Stimulated activated CD4-positive, alpha-beta T cell treated with anti-CD3 and anti-CD28 coated beads, TNF-alpha, amount 100 ng/mL, for 1 hour (primary cell): ENCODE measurements around the gene CHD1.
"Not testable (repeated sequence)": the region's sequence is repeated elsewhere in the genome, so short reads cannot be mapped to it uniquely, and the experiment has no call there.

Experiments
- DNase-seq, 3 donors: peaks; one replicate each; pipeline ENCODE4 v3.0.0-alpha.2; 2020; ENCODE audit warnings: low read depth in 3 of 3, low spot score in 1 of 3

The CHD1 gene

DNA sequence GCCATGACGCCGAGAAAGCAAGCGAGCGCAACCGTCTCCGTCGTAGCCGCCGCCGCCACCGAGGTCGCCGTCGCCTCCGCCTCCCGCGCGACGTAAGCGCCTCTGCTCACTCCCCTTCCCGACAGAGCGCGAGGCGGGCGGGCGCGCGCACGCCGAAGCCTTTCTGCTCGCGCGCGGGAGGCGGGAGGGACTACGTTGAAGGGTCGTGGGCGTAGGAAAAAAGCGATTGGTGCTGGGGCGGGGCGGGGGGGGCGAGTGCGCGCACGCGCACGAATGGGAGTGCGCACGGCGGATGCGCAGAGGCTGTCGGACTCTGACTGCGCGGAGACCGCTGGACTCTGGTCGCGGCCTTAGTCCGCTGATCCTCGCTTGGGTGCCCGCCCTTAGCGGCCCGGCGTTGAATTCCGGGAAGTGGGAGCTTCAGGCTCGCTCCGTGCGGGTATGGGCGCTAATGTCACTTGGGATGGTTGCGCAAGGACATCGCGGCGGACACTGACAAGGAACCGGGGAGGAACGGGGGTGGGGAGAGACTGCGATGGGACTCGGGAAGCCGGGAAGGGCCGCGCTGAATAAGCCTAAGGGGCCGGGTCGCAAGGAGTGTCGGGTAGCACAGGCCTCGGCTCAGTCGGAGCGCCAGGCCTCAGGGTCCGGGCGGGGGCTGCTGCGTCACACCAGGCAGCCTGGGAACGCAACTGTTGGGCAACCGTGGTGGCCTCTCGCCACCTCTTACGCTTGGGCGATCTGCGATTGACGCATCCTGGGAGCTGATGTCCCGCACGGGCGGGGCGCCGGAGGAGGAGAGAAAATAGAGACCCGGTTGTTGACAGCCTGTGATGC, at the start of gene CHD1:
CHD1 (minus strand) TSS at position 135 of the 837 bp plus-strand sequence. CDS start 2,621 bp downstream, outside the sequence.
- DNase-seq = peak; percentile 85 to 94 (median 88)

DNA sequence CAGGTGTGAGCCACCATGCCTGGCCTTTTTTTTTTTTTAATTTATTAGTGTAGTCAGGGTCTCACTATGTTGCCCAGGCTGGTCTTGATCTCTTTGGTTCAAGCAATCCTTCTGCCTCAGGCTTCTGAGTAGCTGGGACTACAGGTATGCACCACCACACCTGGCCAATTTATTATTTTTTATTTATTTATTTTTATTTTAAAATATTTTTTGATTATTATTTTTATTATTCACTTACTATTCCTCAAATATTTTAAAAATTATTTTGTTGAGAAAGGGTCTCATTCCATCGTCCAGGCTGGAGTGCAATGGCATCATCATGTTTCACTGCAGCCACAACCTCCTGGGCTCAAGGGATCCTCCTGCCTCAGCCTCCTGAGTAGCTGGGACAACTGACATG, 49.7 kb upstream of the CHD1 start:
- DNase-seq = no peak

DNA sequence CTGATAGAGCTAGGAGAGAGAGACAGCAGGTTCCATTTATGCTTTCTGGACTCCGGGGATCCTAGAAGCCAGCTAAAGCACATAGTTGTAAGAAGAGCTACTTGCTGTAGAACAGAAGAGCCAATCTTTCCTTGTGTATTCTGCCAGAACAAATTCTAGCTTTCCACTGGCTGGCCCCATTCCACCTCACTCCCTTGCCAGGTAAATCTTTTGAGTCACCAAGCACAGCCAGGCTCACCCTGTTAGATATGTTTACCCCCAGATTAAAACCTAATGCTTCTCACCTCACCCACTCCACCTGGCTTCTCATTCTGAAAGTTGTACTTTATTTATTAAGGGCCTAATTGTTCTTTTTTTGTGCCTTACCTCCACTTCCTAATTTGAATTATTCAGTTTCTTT, 48.9 kb upstream of the CHD1 start:
- no peak for DNase-seq

DNA sequence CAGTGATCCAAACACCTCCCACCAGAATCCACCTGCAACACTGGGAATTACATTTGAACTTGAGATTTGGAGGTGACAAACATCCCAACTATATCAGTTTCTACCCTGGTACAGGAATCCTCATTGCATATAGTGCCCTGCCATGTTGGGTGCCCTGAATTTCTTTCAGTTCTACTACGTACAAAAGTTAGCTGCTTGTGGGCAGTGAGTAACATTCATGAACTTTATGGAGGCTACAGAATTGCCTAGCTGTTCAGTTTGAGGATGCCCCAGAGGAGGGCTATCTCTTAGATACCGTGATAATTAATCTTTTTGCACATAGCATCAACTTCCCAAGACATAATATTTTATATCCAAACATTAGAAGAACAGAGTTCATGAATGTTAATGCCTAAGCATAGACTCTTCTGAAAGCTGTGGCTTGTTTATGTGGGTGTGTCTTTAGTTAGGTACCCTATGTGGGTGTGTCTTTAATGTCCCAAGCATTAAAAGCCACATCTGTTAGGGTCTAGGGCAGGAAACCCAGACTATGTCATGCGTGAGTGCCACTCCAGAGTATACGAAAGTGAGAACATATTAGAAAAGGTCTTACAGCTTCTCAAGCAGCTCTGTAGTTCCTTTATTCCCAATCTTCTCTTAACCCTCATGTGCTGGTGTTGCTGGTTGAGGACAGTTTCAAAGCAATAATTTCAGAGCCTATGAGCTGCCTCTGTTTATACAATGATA, 47.0 kb upstream of the CHD1 start:
- DNase-seq = no peak

DNA sequence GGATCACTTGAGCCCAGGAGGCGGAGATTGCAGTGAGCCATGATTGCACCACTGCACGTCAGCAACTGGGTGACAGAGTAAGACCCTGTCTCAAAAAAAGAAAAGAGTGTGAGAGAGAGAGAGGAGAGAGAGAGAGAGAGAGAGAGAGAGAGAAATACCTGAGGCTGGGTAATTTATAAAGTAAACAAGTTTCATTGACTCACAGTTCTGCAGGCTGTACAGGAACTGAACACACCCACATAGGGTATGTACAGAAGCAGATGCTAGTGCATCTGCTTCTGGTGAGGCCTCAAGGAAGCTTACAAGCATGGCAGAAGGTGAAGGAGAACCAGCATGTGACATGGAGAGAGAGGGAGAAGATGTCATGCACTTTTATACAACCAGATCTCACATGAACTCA, 46.4 kb upstream of the CHD1 start:
- DNase-seq = no peak

DNA sequence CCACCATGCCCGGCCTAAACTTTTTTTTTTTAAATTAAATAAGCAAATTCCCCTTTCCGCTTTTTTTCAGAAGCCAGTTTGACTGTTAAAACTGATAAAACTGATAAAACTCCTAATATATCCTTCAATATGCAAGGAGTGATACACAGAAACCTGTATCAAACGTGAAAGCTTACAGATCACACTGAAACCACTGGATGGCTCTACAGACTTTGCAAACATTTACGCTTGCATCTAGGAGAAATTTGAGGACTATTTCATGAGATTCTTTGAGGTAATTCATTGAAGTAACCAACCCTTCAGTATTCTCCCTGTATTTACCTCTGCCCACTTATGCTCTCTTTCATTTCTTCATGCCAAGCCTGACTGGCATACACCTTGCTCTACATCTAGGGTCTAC, 40.6 kb upstream of the CHD1 start:
- DNase-seq = no peak

DNA sequence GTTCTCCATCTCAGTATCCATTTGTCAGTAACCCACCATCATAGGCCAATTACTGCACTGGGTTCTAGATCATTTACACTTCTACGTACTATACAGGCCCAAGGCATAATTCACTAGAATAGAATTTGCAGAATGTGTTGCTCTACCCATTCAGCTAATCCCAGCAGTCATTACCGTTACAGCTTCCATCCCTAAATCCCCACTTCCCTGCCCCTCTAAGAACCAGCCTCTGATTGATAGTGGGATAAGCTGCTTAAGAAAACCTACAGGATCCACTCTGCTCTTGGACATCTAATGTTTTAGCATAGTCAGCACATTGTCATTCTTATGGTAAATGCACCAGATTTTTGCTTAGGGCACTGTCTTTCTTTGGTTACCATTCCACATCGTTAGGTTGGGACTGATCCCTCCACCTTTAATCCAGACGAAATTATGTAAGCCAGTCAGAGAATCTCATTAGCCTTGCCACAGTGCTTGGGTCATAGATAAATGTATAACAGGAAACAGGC, 39.3 kb upstream of the CHD1 start:
- DNase-seq = no peak

DNA sequence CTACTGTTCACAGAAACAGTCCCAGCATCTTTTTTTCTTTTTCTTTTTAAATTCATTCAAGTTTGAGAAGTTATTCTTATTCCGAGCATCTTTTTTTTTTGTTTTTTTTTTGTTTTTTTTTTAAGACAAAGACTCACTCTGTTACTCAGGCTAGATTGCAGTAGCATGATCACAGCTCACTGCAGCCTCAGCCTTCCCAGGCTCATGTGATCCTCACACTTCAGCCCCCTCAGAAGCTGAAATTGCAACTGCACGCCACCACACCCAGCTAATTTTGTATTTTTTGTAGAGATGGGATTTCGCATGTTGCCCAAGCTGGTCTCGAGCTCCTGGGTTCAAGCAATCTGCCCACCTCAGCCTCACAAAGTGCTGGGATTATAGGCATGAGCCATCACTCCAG, 36.4 kb upstream of the CHD1 start:
- no peak for DNase-seq

DNA sequence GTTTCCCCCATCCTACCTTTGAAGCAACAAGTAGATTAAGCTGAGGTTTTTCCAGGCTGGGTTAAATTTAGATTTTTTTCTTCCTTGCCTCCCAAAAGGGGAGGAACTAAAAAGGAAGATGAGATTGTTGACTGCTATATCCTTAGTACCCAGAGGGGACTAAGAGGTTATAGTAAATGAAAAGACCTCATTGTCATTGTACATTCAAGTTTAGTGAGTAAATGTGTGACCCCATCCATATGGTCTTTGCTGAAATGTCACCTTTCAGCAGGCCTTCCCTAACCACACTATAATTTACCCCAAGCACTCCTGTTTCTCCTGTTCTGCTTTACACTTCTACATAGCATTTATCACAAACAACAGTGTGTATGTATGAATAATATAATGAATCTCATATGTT, 35.8 kb upstream of the CHD1 start:
- DNase-seq = no peak

DNA sequence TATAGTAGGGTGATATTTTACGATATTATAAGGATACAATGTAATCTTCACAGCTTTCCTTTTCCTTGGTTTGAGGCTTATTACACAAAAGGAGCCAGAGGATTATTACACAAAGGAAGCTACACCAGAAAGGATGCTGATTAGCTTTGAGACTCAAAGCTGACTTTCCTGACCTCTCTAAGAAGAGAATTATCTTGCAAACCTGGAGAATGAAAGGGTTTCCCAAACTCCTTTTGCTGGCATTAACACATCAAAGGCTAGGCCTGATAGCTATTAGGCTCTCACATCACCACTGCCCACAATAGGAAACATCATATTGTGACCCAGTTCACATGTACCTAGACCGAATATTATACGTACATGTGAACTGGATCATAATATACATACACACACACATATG, 34.2 kb upstream of the CHD1 start:
- DNase-seq = no peak

DNA sequence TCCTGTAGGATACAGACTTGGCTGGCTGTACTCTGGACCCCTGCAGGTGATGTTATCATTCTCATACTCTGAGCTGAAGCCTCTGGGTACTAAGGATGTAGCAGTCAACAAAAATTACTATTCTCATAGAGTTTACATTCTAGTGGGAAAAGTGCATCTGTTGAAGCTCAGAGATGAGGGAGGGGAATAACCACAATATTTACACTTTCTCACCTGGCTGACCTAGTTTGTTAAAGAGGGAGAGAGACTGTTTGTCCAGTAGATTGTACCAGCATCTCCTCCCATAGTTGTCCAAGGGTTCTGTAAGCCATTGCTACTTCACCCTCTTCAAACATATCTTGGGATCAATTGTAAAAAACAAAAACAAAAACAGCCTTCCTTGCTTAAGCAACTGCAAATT, 33.8 kb upstream of the CHD1 start:
- DNase-seq = no peak

DNA sequence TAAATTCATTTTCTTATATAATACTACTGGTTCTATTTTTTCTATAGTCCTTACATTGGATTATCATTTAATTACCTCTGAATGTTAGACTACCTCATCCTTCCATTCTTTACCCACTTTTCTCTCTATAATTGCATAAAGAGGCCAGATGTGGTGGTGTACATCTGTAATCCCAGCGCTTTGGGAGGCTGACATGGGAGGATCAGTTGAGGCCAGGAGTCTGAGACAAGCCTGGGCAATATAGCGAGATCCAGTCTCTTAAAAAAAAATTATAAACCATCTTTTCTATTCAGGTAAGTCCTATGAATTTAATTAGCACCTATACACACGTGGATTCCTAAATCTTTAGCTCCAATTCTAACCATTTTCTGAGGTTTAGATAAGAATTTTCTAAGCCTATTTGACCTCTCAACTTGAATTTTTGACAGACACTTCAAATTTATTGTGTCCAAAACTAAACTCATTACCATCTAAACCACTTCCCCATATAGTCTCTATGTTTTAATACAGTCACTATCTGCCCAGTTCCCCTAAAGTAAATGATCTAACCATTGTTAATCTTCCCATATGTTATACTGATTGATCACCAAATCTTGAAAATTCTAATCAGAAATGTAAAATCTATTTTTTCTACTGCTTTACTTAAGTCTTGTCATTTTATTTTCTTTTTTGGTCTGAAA, 33.0 kb upstream of the CHD1 start:
- no peak for DNase-seq

DNA sequence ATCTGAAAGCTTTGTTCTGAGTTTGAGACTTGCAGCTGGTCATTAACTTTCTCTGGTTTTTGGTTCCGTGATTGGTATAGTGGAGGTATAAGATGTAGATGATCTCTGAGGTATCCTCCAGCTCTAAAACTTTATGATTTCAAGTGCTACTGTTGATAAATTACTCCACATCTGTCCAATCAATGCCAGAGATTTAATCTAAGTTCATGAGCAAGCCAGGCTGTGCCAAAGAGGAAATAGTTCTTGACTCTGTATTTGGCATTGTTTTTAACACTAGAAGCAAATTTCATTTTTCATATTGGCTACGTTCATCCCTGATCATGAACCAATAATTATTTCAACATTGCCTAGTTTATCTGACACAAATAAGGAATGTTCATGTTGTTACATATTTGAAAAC, 28.5 kb upstream of the CHD1 start:
- no peak for DNase-seq

DNA sequence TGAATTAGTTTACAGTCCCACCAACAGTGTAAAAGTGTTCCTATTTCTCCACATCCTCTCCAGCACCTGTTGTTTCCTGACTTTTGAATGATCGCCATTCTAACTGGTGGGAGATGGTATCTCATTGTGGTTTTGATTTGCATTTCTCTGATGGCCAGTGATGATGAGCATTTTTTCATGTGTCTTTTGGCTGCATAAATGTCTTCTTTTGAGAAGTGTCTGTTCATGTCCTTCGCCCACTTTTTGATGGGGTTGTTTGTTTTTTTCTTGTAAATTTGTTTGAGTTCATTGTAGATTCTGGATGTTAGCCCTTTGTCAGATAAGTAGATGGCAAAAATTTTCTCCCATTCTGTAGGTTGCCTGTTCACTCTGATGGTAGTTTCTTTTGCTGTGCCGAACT, 27.1 kb upstream of the CHD1 start:
- not testable (repeated sequence) for DNase-seq

DNA sequence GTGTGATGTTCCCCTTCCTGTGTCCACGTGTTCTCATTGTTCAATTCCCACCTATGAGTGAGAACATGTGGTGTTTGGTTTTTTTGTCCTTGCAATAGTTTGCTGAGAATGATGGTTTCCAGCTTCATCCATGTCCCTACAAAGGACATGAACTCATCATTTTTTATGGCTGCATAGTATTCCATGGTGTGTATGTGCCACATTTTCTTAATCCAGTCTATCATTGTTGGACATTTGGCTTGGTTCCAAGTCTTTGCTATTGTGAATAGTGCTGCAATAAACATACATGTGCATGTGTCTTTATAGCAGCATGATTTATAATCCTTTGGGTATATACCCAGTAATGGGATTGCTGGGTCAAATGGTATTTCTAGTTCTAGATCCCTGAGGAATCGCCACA, 26.7 kb upstream of the CHD1 start:
- not testable (repeated sequence) for DNase-seq

DNA sequence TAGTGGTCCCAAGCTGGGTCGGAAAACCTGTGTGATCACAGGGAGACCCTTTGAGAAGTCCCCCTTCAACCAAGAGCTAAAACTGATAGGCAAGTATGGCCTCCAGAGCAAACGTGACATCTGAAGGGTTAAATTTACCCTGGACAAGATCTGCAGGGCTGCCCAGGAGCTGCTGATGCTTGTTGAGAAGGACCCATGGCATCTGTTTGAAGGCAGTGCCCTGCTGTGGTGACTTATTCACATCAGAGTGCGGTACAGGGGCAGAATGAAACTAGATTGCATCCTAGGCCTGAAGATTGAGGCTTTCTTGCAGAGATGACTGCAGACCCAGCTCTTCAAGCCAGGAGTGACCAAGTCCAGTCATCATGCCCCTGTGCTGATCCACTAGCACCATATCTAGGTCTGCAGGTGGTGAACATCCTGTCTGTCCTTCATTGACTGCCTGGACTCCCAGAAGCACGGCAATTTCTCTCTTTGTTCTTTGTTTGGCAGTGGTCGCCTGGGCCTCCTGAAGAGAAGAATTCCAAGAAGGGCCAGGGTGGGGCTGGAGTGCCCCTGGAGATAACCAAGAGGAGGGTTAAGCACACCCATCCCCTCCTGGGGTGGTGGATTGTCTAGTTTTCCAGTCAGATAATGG, 25.7 kb upstream of the CHD1 start:
- no peak for DNase-seq

DNA sequence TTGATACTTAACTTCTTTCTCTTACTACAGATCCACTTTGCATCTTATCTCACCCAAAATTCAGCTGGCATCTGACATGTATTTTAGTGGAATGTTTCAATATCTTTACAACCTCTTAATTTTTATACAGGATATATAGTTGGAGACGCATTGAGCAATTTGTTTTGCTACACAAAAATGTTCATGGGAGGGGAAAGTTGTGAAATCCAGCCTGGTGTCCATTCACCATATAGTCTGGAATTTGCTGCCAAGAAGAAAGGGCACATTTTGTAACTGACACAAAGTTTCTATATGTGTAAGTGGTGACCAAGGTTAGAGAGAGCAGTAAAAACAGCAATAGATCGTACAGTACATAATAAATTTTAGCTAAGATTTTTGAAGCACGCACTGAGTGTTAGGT, 14.0 kb upstream of the CHD1 start:
- no peak for DNase-seq

DNA sequence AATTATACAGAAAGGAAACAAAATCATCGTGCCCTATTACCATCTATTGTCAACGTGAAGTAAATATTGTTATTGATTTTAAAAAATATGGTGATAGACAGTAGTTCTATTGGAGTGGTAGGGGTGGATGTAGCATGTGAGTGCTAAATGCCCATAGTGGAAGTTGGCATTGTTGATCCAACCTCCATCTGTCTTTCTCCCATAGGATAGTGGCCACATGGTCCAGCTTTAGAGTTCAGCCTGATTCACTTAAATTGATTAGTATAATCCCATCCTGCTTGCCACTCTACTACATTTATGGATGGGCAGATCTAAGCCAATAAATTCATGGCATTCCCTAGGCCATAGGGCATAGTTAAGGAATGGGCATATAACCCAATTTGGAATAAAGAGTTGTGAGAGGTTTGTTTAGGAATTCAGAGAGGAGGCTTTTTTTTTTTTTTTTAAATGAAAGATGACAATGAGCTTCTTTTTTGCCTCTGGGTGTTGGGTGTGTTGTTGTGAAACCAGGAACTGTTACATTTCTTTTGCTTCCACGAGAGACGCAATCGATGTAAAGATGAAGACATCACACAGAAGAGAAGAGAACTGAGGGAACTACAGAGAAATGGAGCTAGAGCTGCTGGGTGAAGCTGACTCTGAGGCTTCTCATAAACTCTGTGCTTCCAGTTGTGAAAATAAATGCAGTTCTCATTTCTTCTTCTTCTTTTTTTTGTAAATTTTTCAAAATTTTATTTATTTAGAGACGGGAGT, 12.5 kb upstream of the CHD1 start:
- no peak for DNase-seq

DNA sequence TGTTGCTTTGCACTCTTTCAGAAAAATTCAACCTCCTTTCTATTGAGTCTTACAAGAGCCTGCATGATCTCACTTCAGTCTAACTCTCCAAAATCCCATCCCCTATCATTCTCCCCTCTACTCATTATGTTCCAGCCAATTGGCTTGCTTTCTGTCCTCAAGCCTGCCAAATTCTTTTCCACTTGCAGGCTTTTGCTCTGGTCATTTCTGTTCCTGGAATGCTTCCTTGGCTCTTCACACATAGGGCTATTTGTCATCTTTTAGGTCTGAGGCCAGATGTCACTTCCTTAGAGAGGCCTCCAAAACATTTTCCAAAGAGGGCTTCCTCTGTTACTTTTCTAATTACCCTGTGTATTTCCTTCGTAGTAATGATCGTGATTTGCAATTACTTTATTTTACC, 11.8 kb upstream of the CHD1 start:
- DNase-seq = no peak

DNA sequence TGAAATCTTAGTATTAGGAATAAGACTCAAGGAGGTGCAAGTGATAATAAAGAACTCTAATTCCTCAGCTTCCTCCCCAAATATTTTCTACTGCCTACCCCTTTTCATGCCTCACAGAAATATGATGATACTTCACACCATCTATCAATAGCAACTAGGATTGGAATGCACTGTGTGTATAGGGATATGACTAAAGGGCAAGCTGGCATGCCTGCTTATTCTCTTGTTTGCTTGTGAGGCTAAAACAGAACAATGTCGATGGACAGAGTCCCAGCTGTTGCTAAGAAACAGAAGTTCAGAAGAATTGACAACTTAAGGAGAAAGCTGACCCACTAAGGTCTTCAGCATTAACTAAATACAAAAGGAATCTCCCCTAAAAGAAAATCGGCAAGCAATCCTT, 9.7 kb upstream of the CHD1 start:
- no peak for DNase-seq
